Measurements from ENCODE around the gene XAB2.

XAB2 gene

GRCh38 chr19:7632340-7633203 lies 3.2 kb upstream of the XAB2 start:
- DNase-seq, result no peak

- no peak for DNase-seq
Observed at GRCh38 chr19:7631577-7631976, 2.2 kb upstream of the XAB2 start.

GRCh38 chr19:7628589-7629311 lies 595 bp downstream of the XAB2 start:
- DNase-seq, result no peak

- DNase-seq, result no peak
Observed at GRCh38 chr19:7627166-7627565, 2.2 kb downstream of the XAB2 start.

GRCh38 chr19:7625763-7626372 lies 3.5 kb downstream of the XAB2 start:
- no peak for DNase-seq

GRCh38 chr19:7624810-7625209 lies 4.5 kb downstream of the XAB2 start:
- no peak for DNase-seq

- DNase-seq, result no peak
Observed at GRCh38 chr19:7623725-7624603, 5.4 kb downstream of the XAB2 start.

GRCh38 chr19:7622933-7623685 lies 6.2 kb downstream of the XAB2 start:
- DNase-seq, result no peak

GRCh38 chr19:7620442-7621412 lies 8.6 kb downstream of the XAB2 start:
- DNase-seq, result no peak

GRCh38 chr19:7619671-7620441 lies 9.5 kb downstream of the XAB2 start:
- no peak for DNase-seq

- no peak for DNase-seq
Observed at GRCh38 chr19:7618771-7619510, 10.4 kb downstream of the XAB2 start.

GRCh38 chr19:7618348-7618747 lies 11.0 kb downstream of the XAB2 start:
- DNase-seq, result no peak

- DNase-seq, result no peak
Observed at GRCh38 chr19:7617735-7618134, 11.6 kb downstream of the XAB2 start.

GRCh38 chr19:7617172-7617571 lies 12.2 kb downstream of the XAB2 start:
- DNase-seq, result no peak

GRCh38 chr19:7614859-7615741 lies 14.2 kb downstream of the XAB2 start:
- DNase-seq, result no peak

- DNase-seq, result no peak
Observed at GRCh38 chr19:7612282-7613274, 16.8 kb downstream of the XAB2 start.
